RWPE1 (cell line): ENCODE results near the gene KIF6.

Source experiments
- CTCF ChIA-PET: fragments of 350-600 bp; sonication (Branson Sonifier 250); formaldehyde crosslinking; extraction: SDS; loops from one replicate; lab custom pipeline; 2021; lab: Yijun Ruan, JAX
- POLR2A ChIA-PET: fragments of 400-600 bp; formaldehyde crosslinking; extraction: SDS; loops from one replicate; lab custom pipeline; 2020; ENCODE audit warnings: antibody characterized with exemption; ENCODE audit not compliant: low non-redundant PET; lab: Yijun Ruan, JAX
- DNase-seq: peaks from one replicate; pipeline ENCODE4 v3.0.0; 2012; ENCODE audit warnings: low spot score
- H3K27ac ChIP-seq: fragments of 450-650 bp; 2 replicates; pipeline ENCODE4 v1.5.1; 2017
- TF ChIP-seq, protein P1 (sequence below): fragments of 450-650 bp; conservative IDR thresholded peaks from 2 replicates; pipeline ENCODE4 v1.5.1; 2017; ENCODE audit warnings: low read depth, mild to moderate bottlenecking

KIF6 gene

DNA sequence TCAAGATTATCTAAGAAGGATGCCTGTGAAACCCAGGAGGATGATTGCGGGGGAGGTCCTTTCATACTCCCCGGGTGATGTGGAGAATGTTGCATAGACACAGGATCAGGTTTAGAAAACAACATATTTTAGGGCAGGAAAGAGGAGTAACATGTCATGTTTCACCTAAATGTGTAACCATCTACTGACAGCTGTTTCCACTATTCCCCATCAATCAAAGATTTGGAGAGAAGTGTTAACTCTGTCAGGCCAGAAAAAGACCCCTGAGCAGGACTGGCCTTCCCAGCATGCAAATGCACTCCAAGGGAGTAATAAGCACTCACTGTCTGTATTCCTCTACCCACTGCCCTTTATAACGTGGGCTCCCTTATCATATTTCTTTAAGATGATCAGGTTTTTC lies 254.7 kb downstream of the KIF6 start:
- CTCF ChIA-PET: no interaction called here
- no peak for DNase-seq
- no peak overlapping the region for H3K27ac ChIP-seq
- POLR2A ChIA-PET: no interaction called here
- TF ChIP-seq, protein P1, sequence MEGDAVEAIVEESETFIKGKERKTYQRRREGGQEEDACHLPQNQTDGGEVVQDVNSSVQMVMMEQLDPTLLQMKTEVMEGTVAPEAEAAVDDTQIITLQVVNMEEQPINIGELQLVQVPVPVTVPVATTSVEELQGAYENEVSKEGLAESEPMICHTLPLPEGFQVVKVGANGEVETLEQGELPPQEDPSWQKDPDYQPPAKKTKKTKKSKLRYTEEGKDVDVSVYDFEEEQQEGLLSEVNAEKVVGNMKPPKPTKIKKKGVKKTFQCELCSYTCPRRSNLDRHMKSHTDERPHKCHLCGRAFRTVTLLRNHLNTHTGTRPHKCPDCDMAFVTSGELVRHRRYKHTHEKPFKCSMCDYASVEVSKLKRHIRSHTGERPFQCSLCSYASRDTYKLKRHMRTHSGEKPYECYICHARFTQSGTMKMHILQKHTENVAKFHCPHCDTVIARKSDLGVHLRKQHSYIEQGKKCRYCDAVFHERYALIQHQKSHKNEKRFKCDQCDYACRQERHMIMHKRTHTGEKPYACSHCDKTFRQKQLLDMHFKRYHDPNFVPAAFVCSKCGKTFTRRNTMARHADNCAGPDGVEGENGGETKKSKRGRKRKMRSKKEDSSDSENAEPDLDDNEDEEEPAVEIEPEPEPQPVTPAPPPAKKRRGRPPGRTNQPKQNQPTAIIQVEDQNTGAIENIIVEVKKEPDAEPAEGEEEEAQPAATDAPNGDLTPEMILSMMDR: no peak

DNA sequence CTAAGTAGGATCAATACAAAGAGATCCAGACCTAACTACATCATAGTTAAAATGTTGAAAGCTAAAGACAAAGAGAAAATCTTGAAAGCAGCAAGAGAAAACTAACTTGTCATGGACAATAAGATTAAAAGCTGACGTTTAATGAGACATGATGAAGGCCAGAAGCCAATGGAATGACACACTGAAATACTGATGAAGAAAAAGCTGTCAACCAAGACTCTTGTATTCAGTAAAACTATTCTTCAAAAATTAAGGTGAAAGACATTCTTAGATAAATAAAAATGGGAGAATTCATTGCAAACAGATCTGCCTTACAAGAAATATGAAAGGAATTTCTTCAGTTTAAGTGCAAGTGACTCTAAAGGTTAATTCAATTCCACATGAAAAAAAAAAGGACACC lies 256.8 kb downstream of the KIF6 start:
- no peak for DNase-seq
- H3K27ac ChIP-seq: no peak overlapping the region
- ChIA-PET CTCF (no interaction called here), POLR2A (no interaction called here)
- TF ChIP-seq, protein P1: no peak

DNA sequence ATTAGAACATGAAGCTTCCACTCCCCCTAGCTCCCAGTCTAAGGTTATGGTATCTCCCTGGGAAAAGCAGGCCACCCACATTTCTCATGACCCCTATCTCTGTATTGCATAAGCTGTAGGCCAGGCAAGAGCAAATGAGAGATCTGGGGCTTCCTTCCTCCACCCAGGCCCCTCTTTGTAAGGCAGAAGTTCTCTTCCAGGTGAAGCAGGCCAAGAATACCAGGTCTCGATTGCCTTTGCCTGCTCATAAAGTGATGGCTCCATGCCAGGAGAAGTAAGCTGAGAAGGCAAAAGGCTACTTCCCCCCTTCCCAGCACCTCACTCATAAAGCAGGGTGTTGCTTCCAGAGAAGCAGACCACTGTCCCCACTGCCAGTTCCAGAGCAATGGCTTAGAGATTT lies 258.6 kb downstream of the KIF6 start:
- ChIA-PET POLR2A (no interaction called here), CTCF (interaction anchor here (0.6 kb wide), 1 partner anchor 58 kb away, joined by 3 read pairs; no protein-coding TSS in a partner anchor)
- H3K27ac ChIP-seq: no peak overlapping the region
- TF ChIP-seq, protein P1: no peak
- DNase-seq: no peak

DNA sequence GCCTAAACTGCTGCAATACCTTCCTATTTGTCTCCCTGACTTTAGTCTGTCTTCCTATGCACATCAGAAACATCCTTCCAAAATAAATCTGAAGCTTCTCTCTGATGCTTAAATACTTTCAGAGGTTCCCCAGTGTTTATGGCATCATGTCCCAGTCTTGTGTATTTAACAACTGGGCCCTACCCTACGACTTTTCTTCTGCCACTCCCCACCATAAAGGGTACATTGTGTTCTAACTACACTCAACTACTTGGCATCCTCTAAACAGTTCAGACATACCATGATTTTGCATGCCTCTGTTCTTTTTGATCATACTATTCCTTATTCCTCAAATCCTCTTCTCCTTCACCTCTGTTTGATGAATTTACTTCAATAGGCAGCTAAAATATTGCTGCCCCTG lies 259.7 kb downstream of the KIF6 start:
- CTCF ChIA-PET: no interaction called here
- POLR2A ChIA-PET: no interaction called here
- TF ChIP-seq, protein P1: no peak

DNA sequence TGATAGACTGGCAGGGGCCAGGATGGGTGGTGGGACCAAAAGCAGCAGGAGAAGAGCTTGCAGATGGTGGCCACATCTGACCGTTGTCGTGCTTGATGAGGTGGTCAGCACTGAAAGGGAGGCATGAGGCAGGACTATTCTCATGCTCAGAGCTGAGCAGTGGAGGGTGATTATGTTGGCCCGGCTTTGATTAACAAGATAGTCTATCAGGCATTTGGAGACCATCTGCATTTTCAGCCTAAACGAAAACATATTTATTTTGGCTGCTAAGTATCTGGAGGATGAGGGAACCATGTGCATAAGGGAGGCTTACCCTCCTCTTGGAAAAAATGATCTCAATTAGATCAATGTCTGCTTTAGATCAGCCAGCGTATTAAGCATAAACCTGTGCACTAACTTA lies 261.1 kb downstream of the KIF6 start:
- H3K27ac ChIP-seq: no peak overlapping the region
- ChIA-PET POLR2A (no interaction called here), CTCF (no interaction called here)
- DNase-seq: no peak
- TF ChIP-seq, protein P1: no peak

More for the DNA sequence above, 259.7 kb downstream of the KIF6 start:
- H3K27ac ChIP-seq: no peak overlapping the region
- no peak for DNase-seq

DNA sequence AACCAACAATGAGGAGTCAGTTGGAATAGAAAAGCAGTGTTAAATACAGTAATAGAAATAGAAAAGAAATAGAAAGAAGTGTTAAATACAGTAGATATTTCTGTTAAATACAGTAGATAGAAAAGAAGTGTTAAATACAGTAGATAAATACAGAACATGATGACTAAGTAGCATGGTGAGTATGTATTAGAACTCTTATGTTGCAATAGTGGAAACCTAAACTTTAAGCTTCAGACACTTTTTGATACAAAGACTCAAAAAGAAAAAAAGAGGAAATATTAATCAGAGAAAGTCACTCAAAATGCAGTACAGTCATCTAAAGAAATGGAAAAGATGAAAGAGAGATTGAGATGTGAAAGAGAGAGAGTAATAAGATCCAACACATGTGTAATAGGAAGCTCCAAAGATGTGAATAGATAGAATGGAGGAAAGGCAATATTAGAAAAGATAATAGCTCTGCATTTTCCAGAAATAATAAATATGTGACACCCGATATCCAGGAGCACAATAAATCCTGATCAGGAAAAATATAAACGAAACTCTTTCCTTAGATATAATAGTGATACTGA lies 271.2 kb downstream of the KIF6 start:
- no peak for DNase-seq
- ChIA-PET CTCF (interaction anchor here (0.6 kb wide), 1 partner anchor 20 kb away, joined by 3 read pairs; no protein-coding TSS in a partner anchor), POLR2A (no interaction called here)
- H3K27ac ChIP-seq: no peak overlapping the region
- TF ChIP-seq, protein P1: no peak
